ENCODE results near the gene COL12A1. TPM values are rescaled to one million over a fixed set of nuclear protein-coding genes. Genes with fewer than 3 reads are reported as not detected.
"Not testable (repeated sequence)": the region's sequence is repeated elsewhere in the genome, so short reads cannot be mapped to it uniquely, and the experiment has no call there.

COL12A1 gene
- total RNA-seq, 1 experiment from 2014 or later: 0.96 TPM

GRCh38 chr6:75188221-75188925, 17.5 kb downstream of the COL12A1 start:
- WGBS (ENCODE audit: extremely low coverage, insufficient read length, low lambda C conversion rate): no CpG with 5 or more reads among the region's 3 CpGs
- no peak overlapping the region for H3K4me3 Mint-ChIP-seq
- H3K27ac Mint-ChIP-seq: no peak overlapping the region

DNA sequence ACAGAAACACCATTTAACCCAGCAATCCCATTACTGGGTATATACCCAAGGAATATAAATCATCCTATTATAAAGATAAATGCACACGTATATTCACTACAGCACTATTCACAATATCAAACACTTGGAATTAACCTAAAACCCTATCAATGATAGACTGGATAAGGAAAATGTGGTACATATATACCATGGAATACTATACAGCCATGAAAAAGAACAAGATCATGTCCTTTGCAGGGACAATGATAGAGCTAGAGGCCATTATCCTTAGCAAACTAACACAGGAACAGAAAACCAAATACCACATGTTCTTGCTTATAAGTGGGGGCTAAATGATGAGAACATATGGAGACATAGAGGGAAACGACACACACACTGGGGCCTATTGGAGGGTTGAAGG, 19.3 kb downstream of the COL12A1 start:
- H3K27me3 Mint-ChIP-seq (ENCODE audit: low read depth); H3K9ac ChIP-seq (ENCODE audit: extremely low read depth, insufficient read length, low read length); H3K79me2 ChIP-seq (ENCODE audit: insufficient read depth, low read length): not testable (repeated sequence)

More at GRCh38 chr6:75188221-75188925, 17.5 kb downstream of the COL12A1 start:
- H3T11ph ChIP-seq (ENCODE audit: low read length): no peak overlapping the region
- H3K23me2 ChIP-seq (ENCODE audit: insufficient read length, low read depth, low read length, poor library complexity, severe bottlenecking): no peaks in the 10 kb centered on the region
- no peak overlapping the region for H3K23ac ChIP-seq (ENCODE audit: insufficient read length, low read depth, low read length)
- no peak overlapping the region for H2BK120ac ChIP-seq (ENCODE audit: low read depth, low read length, poor library complexity, severe bottlenecking)
- no peaks in the 10 kb centered on the region for H4K20me1 ChIP-seq (ENCODE audit: control insufficient read depth, insufficient read depth, insufficient read length)
- H3K14ac ChIP-seq (ENCODE audit: insufficient read depth, low read length): no peak overlapping the region
- H4K8ac ChIP-seq (replicated peaks; ENCODE audit: insufficient read length, low read depth, low read length): no peak overlapping the region
- peaks cover 3 to 4% of the 10 kb centered on the region in 2 experiments; a peak in 1 of 5 replicates for H3K9me3 Mint-ChIP-seq
- no peaks in the 10 kb centered on the region for H3K4me1 ChIP-seq (ENCODE audit: insufficient read depth, low read length)
- H4K91ac ChIP-seq (ENCODE audit: insufficient read length, low read depth, low read length): no peak overlapping the region
- no peaks in the 10 kb centered on the region for H3K27me3 ChIP-seq (ENCODE audit: insufficient read depth, low read length)
- H3K9me3 ChIP-seq (ENCODE audit: control insufficient read depth, low read depth, low read length): no peaks in the 10 kb centered on the region
- H2BK20ac ChIP-seq (ENCODE audit: low read depth, low read length, poor library complexity, severe bottlenecking): no peak overlapping the region
- H3K18ac ChIP-seq (ENCODE audit: insufficient read length, low read depth, low read length): no peak overlapping the region
- H3K79me1 ChIP-seq (ENCODE audit: insufficient read depth, low read depth, low read length, poor library complexity, severe bottlenecking): no peaks in the 10 kb centered on the region
- TF ChIP-seq CTCF (conservative IDR thresholded peaks at IDR 0.05): no peak
- no peaks in the 10 kb centered on the region for H3K4me1 Mint-ChIP-seq
- H3K9ac ChIP-seq (ENCODE audit: extremely low read depth, insufficient read length, low read length): no peak overlapping the region
- H2BK12ac ChIP-seq (ENCODE audit: insufficient read length, low read depth, low read length): no peak overlapping the region
- H3K79me2 ChIP-seq (ENCODE audit: insufficient read depth, low read length): no peaks in the 10 kb centered on the region
- H3K36me3 Mint-ChIP-seq (ENCODE audit: insufficient read depth in 1 of 3, low read depth in 3 of 3): no peaks in the 10 kb centered on the region
- no peak overlapping the region for H3K4me2 ChIP-seq (ENCODE audit: insufficient read depth, insufficient read length, low read length)
- no peak overlapping the region for H2BK15ac ChIP-seq (ENCODE audit: low read depth, low read length)
- no peak overlapping the region for H4K5ac ChIP-seq (ENCODE audit: insufficient read length, low read depth, low read length)
- H3K27ac ChIP-seq (ENCODE audit: insufficient read length, low read depth, low read length): no peak overlapping the region
- H2BK5ac ChIP-seq (ENCODE audit: insufficient read length, low read length): no peak overlapping the region
- H3K4ac ChIP-seq (ENCODE audit: low read depth, low read length): no peak overlapping the region
- no peak overlapping the region for H2AK5ac ChIP-seq (ENCODE audit: insufficient read length, low read length)
- H3K56ac ChIP-seq (ENCODE audit: insufficient read length, low read depth, low read length): no peak overlapping the region
- DNase-seq: no peak
- H3K27me3 Mint-ChIP-seq (ENCODE audit: low read depth): no peaks in the 10 kb centered on the region
- no peak overlapping the region for H2AFZ ChIP-seq (ENCODE audit: low read length)

More for the DNA sequence above, 19.3 kb downstream of the COL12A1 start:
- not testable (repeated sequence) for H3K4ac ChIP-seq (ENCODE audit: low read depth, low read length); H4K91ac ChIP-seq (ENCODE audit: insufficient read length, low read depth, low read length); H3K23me2 ChIP-seq (ENCODE audit: insufficient read length, low read depth, low read length, poor library complexity, severe bottlenecking); H3K4me2 ChIP-seq (ENCODE audit: insufficient read depth, insufficient read length, low read length); H3K36me3 Mint-ChIP-seq (ENCODE audit: insufficient read depth in 1 of 3, low read depth in 3 of 3); H3K9me3 ChIP-seq (ENCODE audit: control insufficient read depth, low read depth, low read length); H2BK5ac ChIP-seq (ENCODE audit: insufficient read length, low read length); H3K4me3 Mint-ChIP-seq; H3K9me3 Mint-ChIP-seq; DNase-seq; H3K27me3 ChIP-seq (ENCODE audit: insufficient read depth, low read length); H3K27ac ChIP-seq (ENCODE audit: insufficient read length, low read depth, low read length); H3K18ac ChIP-seq (ENCODE audit: insufficient read length, low read depth, low read length); H4K5ac ChIP-seq (ENCODE audit: insufficient read length, low read depth, low read length); H2BK15ac ChIP-seq (ENCODE audit: low read depth, low read length); H2AFZ ChIP-seq (ENCODE audit: low read length); H2AK5ac ChIP-seq (ENCODE audit: insufficient read length, low read length); H3K4me1 ChIP-seq (ENCODE audit: insufficient read depth, low read length); H2BK12ac ChIP-seq (ENCODE audit: insufficient read length, low read depth, low read length); H3K4me1 Mint-ChIP-seq; H3T11ph ChIP-seq (ENCODE audit: low read length); H4K20me1 ChIP-seq (ENCODE audit: control insufficient read depth, insufficient read depth, insufficient read length); H3K79me1 ChIP-seq (ENCODE audit: insufficient read depth, low read depth, low read length, poor library complexity, severe bottlenecking); H4K8ac ChIP-seq (replicated peaks; ENCODE audit: insufficient read length, low read depth, low read length); H3K56ac ChIP-seq (ENCODE audit: insufficient read length, low read depth, low read length); H2BK120ac ChIP-seq (ENCODE audit: low read depth, low read length, poor library complexity, severe bottlenecking); H3K27ac Mint-ChIP-seq; H3K23ac ChIP-seq (ENCODE audit: insufficient read length, low read depth, low read length); H3K14ac ChIP-seq (ENCODE audit: insufficient read depth, low read length); H2BK20ac ChIP-seq (ENCODE audit: low read depth, low read length, poor library complexity, severe bottlenecking)
- no CpG with 5 or more reads among the region's 2 CpGs for whole genome bisulfite sequencing (ENCODE audit: extremely low coverage, insufficient read length, low lambda C conversion rate)

All from H9 (cell line).